DLD1 (cell line): ENCODE results near the gene SRPK3.
"Not testable (repeated sequence)": the region's sequence is repeated elsewhere in the genome, so short reads cannot be mapped to it uniquely, and the experiment has no call there.

Source experiments
- in situ Hi-C: cut with HindIII; loops from 2 replicates; pipeline ENCODE4 v1.10.0; 2017; ENCODE audit warnings: low sequenced_read_pairs

The SRPK3 gene

GRCh38 chrX:153805436-153805835, 24.6 kb downstream of the SRPK3 start:
- in situ Hi-C loops: no loop called here

DNA sequence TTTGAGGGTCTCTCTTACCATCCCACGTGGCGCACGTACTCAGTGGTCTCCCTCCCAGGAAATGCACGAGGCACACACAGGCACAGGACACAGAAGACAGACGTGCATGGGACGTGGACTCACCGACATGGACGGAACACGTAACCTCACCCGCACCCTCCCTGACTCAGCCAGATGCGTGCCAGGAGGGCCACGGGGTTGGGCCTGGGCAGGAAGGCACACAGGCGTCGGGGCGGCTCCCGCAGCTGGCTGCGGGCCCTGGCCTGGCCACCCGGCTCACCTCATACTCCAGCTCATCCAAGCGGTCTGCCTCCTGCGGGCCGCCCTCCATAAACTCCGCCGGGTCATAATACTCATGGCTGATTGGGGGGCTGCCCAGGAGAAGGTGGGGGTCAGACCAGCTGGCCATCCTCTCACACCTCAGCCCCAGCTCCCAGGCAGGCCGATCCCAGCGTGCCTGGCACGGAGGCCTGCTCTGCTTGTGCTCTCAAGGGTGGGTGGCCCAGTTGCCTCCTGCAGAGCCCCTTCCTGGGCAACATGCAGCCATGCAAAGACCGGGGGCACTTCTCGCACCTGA, 26.2 kb downstream of the SRPK3 start:
- in situ Hi-C loops: no loop called here

- in situ Hi-C loops: no loop called here
Observed at GRCh38 chrX:153807976-153808375, 27.1 kb downstream of the SRPK3 start.

DNA sequence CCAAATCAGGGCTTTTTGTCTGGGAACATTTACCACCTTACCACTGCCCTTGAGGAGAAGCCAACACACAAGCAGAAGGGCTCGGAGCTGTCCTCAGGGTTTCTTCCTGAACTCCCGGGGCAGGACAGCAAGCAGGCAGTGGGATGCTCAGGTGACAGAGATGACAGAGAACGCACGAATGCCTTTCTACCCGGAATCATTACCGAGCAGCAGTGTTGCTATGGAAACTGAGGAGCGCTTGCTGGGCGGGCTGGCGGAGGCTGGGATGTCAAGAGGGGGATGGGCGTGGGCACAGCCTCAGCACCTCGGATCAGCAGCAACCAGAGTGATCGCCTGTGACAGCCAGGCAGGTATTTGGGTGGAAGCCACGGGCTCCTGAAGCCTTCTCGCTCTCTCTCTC, 31.4 kb downstream of the SRPK3 start:
- in situ Hi-C loops: no loop called here

GRCh38 chrX:153813161-153813560, 32.3 kb downstream of the SRPK3 start:
- in situ Hi-C loops: no loop called here

DNA sequence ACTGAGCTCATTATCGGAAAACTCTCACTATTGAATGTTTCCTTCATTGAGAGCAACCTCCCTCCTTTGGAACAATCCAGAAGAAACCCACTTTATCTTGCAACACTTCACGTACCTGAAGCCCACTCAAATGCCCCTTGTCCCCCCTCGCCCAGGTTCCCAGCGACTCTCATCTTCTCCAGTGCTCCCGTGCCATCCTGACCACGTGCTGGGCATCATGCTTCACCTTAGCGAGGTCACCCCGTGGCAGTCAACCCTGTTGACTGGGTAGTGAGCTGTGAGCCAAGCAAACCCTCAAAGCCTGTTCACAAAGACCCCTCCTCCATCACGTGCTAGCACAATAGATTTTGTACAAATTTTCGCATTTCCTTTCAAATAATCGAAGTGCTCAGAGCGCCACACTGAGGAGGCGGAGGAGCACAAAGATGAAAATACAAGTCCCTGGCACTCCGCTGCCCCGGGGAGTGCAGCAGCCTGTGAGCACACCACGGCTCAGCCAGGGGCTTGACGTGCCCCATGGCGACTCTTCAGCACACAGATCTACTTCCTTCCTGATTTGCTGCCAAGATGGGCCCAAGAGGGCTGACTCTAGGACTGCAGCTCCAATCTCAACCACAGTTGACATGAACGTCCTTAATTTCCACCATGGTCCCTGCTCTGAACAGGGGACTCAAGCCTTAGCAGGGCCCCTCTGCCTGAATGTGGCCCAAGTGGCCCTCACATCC, 33.9 kb downstream of the SRPK3 start:
- in situ Hi-C loops: no loop called here

- in situ Hi-C loops: no loop called here
Observed at GRCh38 chrX:153816831-153817690, 36.2 kb downstream of the SRPK3 start.

GRCh38 chrX:153818064-153818463, 37.2 kb downstream of the SRPK3 start:
- in situ Hi-C loops: not testable (repeated sequence)

- in situ Hi-C loops: no loop called here
Observed at GRCh38 chrX:153818571-153819383, 37.9 kb downstream of the SRPK3 start.

GRCh38 chrX:153819384-153820040, 38.7 kb downstream of the SRPK3 start:
- in situ Hi-C loops: no loop called here

DNA sequence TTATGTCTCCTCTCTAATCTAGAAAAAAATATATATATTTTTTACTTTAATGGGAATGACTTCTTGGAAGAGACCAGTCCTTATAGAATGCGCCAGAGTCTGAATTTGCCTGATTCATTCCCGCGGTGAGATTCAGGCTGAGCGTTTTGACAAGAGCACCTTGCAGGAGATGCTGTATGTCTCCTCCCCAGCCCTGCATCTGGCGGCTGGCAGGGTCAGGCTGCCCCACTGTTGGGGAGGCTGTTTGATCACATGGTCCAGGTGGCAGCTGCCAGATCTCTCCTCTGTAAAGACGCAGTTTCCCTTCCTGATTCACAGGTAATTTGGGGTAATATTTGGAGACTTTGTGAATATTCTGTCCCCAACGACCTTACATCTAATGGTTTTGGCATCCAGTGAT, 39.8 kb downstream of the SRPK3 start:
- in situ Hi-C loops: no loop called here

DNA sequence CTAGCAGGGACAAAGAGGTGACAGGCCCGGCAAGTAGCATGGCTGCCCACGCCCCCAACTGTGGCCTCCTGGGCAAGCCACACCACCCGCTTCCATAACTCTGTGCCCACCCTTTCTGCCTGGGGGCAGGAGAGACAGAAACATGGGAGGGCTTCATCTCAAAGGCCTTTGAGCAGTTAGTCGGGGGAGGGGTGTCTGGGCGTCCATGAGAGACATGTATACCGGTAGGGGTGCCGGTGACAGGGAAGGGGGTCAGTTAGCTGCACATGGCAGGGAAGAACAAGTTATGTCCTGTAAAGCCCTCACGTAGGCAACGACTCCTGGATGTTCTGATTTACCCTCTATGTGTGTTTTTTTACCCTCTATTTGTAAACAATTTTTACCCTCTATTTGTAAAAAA, 40.2 kb downstream of the SRPK3 start:
- in situ Hi-C loops: no loop called here

GRCh38 chrX:153824348-153824747, 43.5 kb downstream of the SRPK3 start:
- in situ Hi-C loops: no loop called here

GRCh38 chrX:153825042-153825441, 44.2 kb downstream of the SRPK3 start:
- in situ Hi-C loops: no loop called here

GRCh38 chrX:153827016-153827415, 46.2 kb downstream of the SRPK3 start:
- in situ Hi-C loops: no loop called here

GRCh38 chrX:153827903-153828302, 47.1 kb downstream of the SRPK3 start:
- in situ Hi-C loops: no loop called here

DNA sequence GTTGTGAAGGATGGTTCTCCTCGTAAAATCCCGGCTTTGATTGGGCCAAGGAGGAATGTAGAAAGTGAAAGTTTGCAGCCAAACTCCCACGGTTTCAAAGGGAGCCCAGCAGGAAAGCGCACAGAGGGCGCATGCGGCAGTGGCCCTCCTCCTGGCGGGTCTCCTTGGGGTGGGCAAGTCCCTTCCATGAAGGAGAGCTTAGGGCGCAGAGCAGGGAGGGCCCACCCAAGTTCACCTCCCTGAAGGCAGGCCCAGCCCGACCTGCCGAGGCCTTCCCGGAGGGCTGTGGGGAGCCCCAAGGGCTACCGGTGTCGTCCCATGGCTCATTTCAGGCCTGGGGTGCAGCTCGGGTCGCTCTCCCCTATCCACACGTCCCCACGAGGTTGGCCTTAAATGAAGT, 47.5 kb downstream of the SRPK3 start:
- in situ Hi-C loops: no loop called here

GRCh38 chrX:153828723-153829548, 48.1 kb downstream of the SRPK3 start:
- in situ Hi-C loops: no loop called here

GRCh38 chrX:153829549-153829798, 48.6 kb downstream of the SRPK3 start:
- in situ Hi-C loops: no loop called here
